Measurements from ENCODE around the gene THSD4. TPM values are rescaled to one million over a fixed set of nuclear protein-coding genes. Genes with fewer than 3 reads are reported as not detected.
A peak's percentile ranks its signal among the peaks of the same experiment; 100 is the strongest.

Gene THSD4
- total and polyA plus RNA-seq, 2 donors (not counting 1 experiment from before 2014, with no cell fraction given): 43.1 to 95.5 TPM

- TF ChIP-seq CTCF (conservative IDR thresholded peaks at IDR 0.05 in 1 of 2, IDR thresholded peaks at IDR 0.05 in 1 of 2; ENCODE audit: low read depth in 1 of 2, low read length in 2 of 2) (no peak), EZH2 (IDR thresholded peaks at IDR 0.05; ENCODE audit: low read length, missing control alignments) (no peak)
- H2AFZ ChIP-seq (ENCODE audit: low read length): no peak overlapping the region
- H3K4me1 ChIP-seq (ENCODE audit: control insufficient read depth, extremely low read depth, insufficient read depth, low read length): peaks cover 32% of the 10 kb centered on the region
- H3K27me3 ChIP-seq (ENCODE audit: control insufficient read depth, insufficient read depth, low read length): no peaks in the 10 kb centered on the region
- no peaks in the 10 kb centered on the region for H3K79me2 ChIP-seq (ENCODE audit: control insufficient read depth, insufficient read depth, low read length)
- H4K20me1 ChIP-seq (ENCODE audit: control insufficient read depth, extremely low read depth, insufficient read depth, low read length): no peaks in the 10 kb centered on the region
- no peak overlapping the region for H3K4me3 ChIP-seq (replicated peaks in 1 of 4; ENCODE audit: control extremely low read depth in 1 of 4, insufficient read depth in 1 of 4, low read depth in 3 of 4, low read length in 4 of 4)
- H3K9me3 ChIP-seq (ENCODE audit: control insufficient read depth, insufficient read depth, low read depth, low read length): no peaks in the 10 kb centered on the region
- no peak overlapping the region for H3K9ac ChIP-seq (ENCODE audit: insufficient read depth, low read length)
- peak overlapping the region; percentile 76 for H3K27ac ChIP-seq (ENCODE audit: insufficient read depth, low read length)
- peak overlapping the region; percentile 17 for H3K4me2 ChIP-seq (ENCODE audit: extremely low read depth, insufficient read depth, low read length)
- no peak for DNase-seq (ENCODE audit: low read depth in 2 of 2)
- no peaks in the 10 kb centered on the region for H3K36me3 ChIP-seq (ENCODE audit: control insufficient read depth, insufficient read depth, low read length)
Observed at GRCh38 chr15:71334434-71334833, 219.2 kb downstream of the THSD4 start.

GRCh38 chr15:71334873-71335272 lies 219.6 kb downstream of the THSD4 start:
- H3K4me1 ChIP-seq (ENCODE audit: control insufficient read depth, extremely low read depth, insufficient read depth, low read length): peaks cover 29% of the 10 kb centered on the region
- H4K20me1 ChIP-seq (ENCODE audit: control insufficient read depth, extremely low read depth, insufficient read depth, low read length): no peaks in the 10 kb centered on the region
- DNase-seq (ENCODE audit: low read depth in 2 of 2): peak in 1 of 2 donors; percentile 39
- H3K27ac ChIP-seq (ENCODE audit: insufficient read depth, low read length): peak overlapping the region; percentile 76
- H3K36me3 ChIP-seq (ENCODE audit: control insufficient read depth, insufficient read depth, low read length): no peaks in the 10 kb centered on the region
- H3K4me3 ChIP-seq (replicated peaks in 1 of 4; ENCODE audit: control extremely low read depth in 1 of 4, insufficient read depth in 1 of 4, low read depth in 3 of 4, low read length in 4 of 4): no peak overlapping the region
- H3K9me3 ChIP-seq (ENCODE audit: control insufficient read depth, insufficient read depth, low read depth, low read length): no peaks in the 10 kb centered on the region
- no peak overlapping the region for H2AFZ ChIP-seq (ENCODE audit: low read length)
- no peak for TF ChIP-seq CTCF (conservative IDR thresholded peaks at IDR 0.05 in 1 of 2, IDR thresholded peaks at IDR 0.05 in 1 of 2; ENCODE audit: low read depth in 1 of 2, low read length in 2 of 2)
- no peak for TF ChIP-seq EZH2 (IDR thresholded peaks at IDR 0.05; ENCODE audit: low read length, missing control alignments)
- H3K27me3 ChIP-seq (ENCODE audit: control insufficient read depth, insufficient read depth, low read length): no peaks in the 10 kb centered on the region
- no peaks in the 10 kb centered on the region for H3K79me2 ChIP-seq (ENCODE audit: control insufficient read depth, insufficient read depth, low read length)
- no peak overlapping the region for H3K4me2 ChIP-seq (ENCODE audit: extremely low read depth, insufficient read depth, low read length)
- no peak overlapping the region for H3K9ac ChIP-seq (ENCODE audit: insufficient read depth, low read length)

GRCh38 chr15:71335591-71335990 lies 220.3 kb downstream of the THSD4 start:
- Histone ChIP-seq H3K27me3 (ENCODE audit: control insufficient read depth, insufficient read depth, low read length) (no peaks in the 10 kb centered on the region), H3K4me2 (ENCODE audit: extremely low read depth, insufficient read depth, low read length) (no peak overlapping the region), H3K4me3 (replicated peaks in 1 of 4; ENCODE audit: control extremely low read depth in 1 of 4, insufficient read depth in 1 of 4, low read depth in 3 of 4, low read length in 4 of 4) (no peak overlapping the region), H3K27ac (ENCODE audit: insufficient read depth, low read length) (no peak overlapping the region), H3K36me3 (ENCODE audit: control insufficient read depth, insufficient read depth, low read length) (no peaks in the 10 kb centered on the region), H3K9ac (ENCODE audit: insufficient read depth, low read length) (no peak overlapping the region), H3K79me2 (ENCODE audit: control insufficient read depth, insufficient read depth, low read length) (no peaks in the 10 kb centered on the region), H3K9me3 (ENCODE audit: control insufficient read depth, insufficient read depth, low read depth, low read length) (no peaks in the 10 kb centered on the region), H4K20me1 (ENCODE audit: control insufficient read depth, extremely low read depth, insufficient read depth, low read length) (no peaks in the 10 kb centered on the region), H2AFZ (ENCODE audit: low read length) (no peak overlapping the region), H3K4me1 (ENCODE audit: control insufficient read depth, extremely low read depth, insufficient read depth, low read length) (peaks cover 27% of the 10 kb centered on the region)
- peak in 1 of 2 donors; percentile 57 for DNase-seq (ENCODE audit: low read depth in 2 of 2)
- TF ChIP-seq EZH2 (IDR thresholded peaks at IDR 0.05; ENCODE audit: low read length, missing control alignments) (no peak), CTCF (conservative IDR thresholded peaks at IDR 0.05 in 1 of 2, IDR thresholded peaks at IDR 0.05 in 1 of 2; ENCODE audit: low read depth in 1 of 2, low read length in 2 of 2) (no peak)

Data from fibroblast of lung (primary cell).